Lower lobe of right lung (tissue), 2 donors: ENCODE results near the gene HELLS. TPM values are rescaled to one million over a fixed set of nuclear protein-coding genes. Genes with fewer than 3 reads are reported as not detected.

Source experiments
- ATAC-seq, 2 donors: fragments of 200-7000 bp; cut with Tn5 transposase; one replicate each; pipeline ENCODE4 v1.9.1; 2020 to 2022; ENCODE audit warnings: mild to moderate bottlenecking in 2 of 2, moderate library complexity in 2 of 2
- DNase-seq: peaks from one replicate; pipeline ENCODE4 v3.0.0-alpha.2; 2020
- H3K27ac ChIP-seq: fragments of 200-600 bp; one replicate; pipeline ENCODE4 v1.8.0; 2022
- H3K27me3 ChIP-seq: fragments of 200-600 bp; one replicate; pipeline ENCODE4 v1.8.0; 2022; ENCODE audit warnings: low read depth
- H3K36me3 ChIP-seq: fragments of 200-600 bp; one replicate; pipeline ENCODE4 v1.8.0; 2022; ENCODE audit warnings: mild to moderate bottlenecking
- H3K4me1 ChIP-seq: fragments of 200-600 bp; one replicate; pipeline ENCODE4 v1.8.0; 2022
- H3K4me3 ChIP-seq: fragments of 200-600 bp; one replicate; pipeline ENCODE4 v1.8.0; 2022; ENCODE audit warnings: mild to moderate bottlenecking
- H3K9me3 ChIP-seq: fragments of 200-600 bp; one replicate; pipeline ENCODE4 v1.8.0; 2022
- CTCF ChIP-seq: fragments of 200-600 bp; IDR thresholded peaks from one replicate; pipeline ENCODE4 v1.8.0; 2022; ENCODE audit warnings: antibody characterized with exemption, mild to moderate bottlenecking
- intact Hi-C: fragments of 100-400 bp; cut with DNase I; formaldehyde crosslinking; loops from one replicate; pipeline ENCODE4 v1.11.0; 2022
- total RNA-seq: library from RNA; stranded (reverse); fragmentation: NEBNext Ultra II Directional; extraction: Animal tissue kit (Norgen Biotek cat#: 25700); gene quantifications from one replicate; pipeline ENCODE4 v1.2.1, GENCODE V29; 2021
- donor health status: DM: no; HTN: yes; CAD: no; lungs with severe emphysema.

HELLS gene
- total RNA-seq, 1 donor from 2014 or later = 2.7 TPM

GRCh38 chr10:94583124-94583523 is 37.5 kb downstream of the HELLS start:
- H3K27ac ChIP-seq = no peak overlapping the region
- no peaks in the 10 kb centered on the region for H3K36me3 ChIP-seq
- no peaks in the 10 kb centered on the region for H3K9me3 ChIP-seq
- intact Hi-C loops = no loop called here
- H3K27me3 ChIP-seq = no peaks in the 10 kb centered on the region
- H3K4me3 ChIP-seq = no peak overlapping the region
- no peak for TF ChIP-seq CTCF
- ATAC-seq = no peak
- H3K4me1 ChIP-seq = no peaks in the 10 kb centered on the region
- DNase-seq = no peak

- no peaks in the 10 kb centered on the region for H3K36me3 ChIP-seq
- no peak for DNase-seq
- intact Hi-C loops = no loop called here
- no peak for ATAC-seq
- no peaks in the 10 kb centered on the region for H3K4me1 ChIP-seq
- no peaks in the 10 kb centered on the region for H3K27me3 ChIP-seq
- no peak overlapping the region for H3K4me3 ChIP-seq
- no peaks in the 10 kb centered on the region for H3K9me3 ChIP-seq
- TF ChIP-seq CTCF = no peak
- H3K27ac ChIP-seq = no peak overlapping the region
These were observed 46.0 kb downstream of the HELLS start for GRCh38 chr10:94591461-94592205.

- Histone ChIP-seq H3K27me3 (no peaks in the 10 kb centered on the region), H3K36me3 (no peaks in the 10 kb centered on the region), H3K4me3 (no peak overlapping the region), H3K9me3 (no peaks in the 10 kb centered on the region), H3K4me1 (no peaks in the 10 kb centered on the region), H3K27ac (no peak overlapping the region)
- intact Hi-C loops = no loop called here
- no peak for TF ChIP-seq CTCF
- ATAC-seq (no peak), DNase-seq (no peak)
These were observed 57.3 kb downstream of the HELLS start for GRCh38 chr10:94602729-94603515.

- Histone ChIP-seq H3K27me3 (no peaks in the 10 kb centered on the region), H3K27ac (no peak overlapping the region), H3K4me3 (no peak overlapping the region), H3K4me1 (no peaks in the 10 kb centered on the region), H3K36me3 (no peaks in the 10 kb centered on the region), H3K9me3 (no peaks in the 10 kb centered on the region)
- intact Hi-C loops = no loop called here
- DNase-seq (no peak), ATAC-seq (no peak)
- no peak for TF ChIP-seq CTCF
These were observed 61.5 kb downstream of the HELLS start for GRCh38 chr10:94607111-94607510.

- intact Hi-C loops = no loop called here
- ATAC-seq = no peak
These were observed 63.0 kb downstream of the HELLS start for GRCh38 chr10:94608559-94608958.

More at GRCh38 chr10:94608559-94608958, 63.0 kb downstream of the HELLS start:
- H3K27me3 ChIP-seq = no peaks in the 10 kb centered on the region
- no peaks in the 10 kb centered on the region for H3K36me3 ChIP-seq
- TF ChIP-seq CTCF = no peak
- DNase-seq = no peak
- no peaks in the 10 kb centered on the region for H3K4me1 ChIP-seq
- H3K27ac ChIP-seq = no peak overlapping the region
- no peak overlapping the region for H3K4me3 ChIP-seq
- no peaks in the 10 kb centered on the region for H3K9me3 ChIP-seq
